SU-DHL-6 (cell line): ENCODE results near the gene CLK4.

Experiments used
- CTCF ChIP-seq: fragments of 200-600 bp; sonication (generic); IDR thresholded peaks from one replicate; pipeline ENCODE4 v1.5.1; 2017; ENCODE audit warnings: antibody characterized with exemption, mild to moderate bottlenecking, low read length, moderate library complexity; ENCODE audit not compliant: insufficient read depth, poor library complexity, severe bottlenecking
- EZH2phosphoT487 ChIP-seq: fragments of 200-600 bp; sonication (generic), shearing (Covaris generic); conservative IDR thresholded peaks from 2 replicates; pipeline ENCODE4 v1.6.1; 2018; ENCODE audit warnings: mild to moderate bottlenecking, antibody characterized with exemption, low read length, moderate library complexity, mixed read lengths

DNA sequence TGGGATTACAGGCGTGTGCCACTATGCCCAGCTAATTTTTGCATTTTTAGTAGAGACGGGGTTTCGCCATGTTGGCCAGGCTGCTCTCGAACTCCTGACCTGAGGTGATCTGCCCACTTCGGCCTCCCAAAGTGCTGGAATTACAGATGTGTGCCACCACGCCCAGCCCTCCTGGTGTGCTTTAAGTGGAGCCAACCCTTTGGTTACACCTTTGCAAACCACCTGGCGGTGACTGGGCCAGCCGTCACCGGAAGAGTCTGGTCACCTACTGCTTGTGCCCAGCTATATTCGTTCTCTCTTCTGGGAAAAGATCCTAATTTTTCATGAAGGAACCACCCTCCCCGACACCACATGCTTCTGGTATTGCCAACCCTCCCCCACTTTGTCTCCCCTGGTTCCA lies 72.5 kb downstream of the CLK4 start:
- TF ChIP-seq CTCF: no peak
- TF ChIP-seq EZH2phosphoT487: no peak
